ENCODE data around the gene AGO4.

Gene AGO4

GRCh38 chr1:35834218-35834617 is 26.4 kb downstream of the AGO4 start:
- TF ChIP-seq CTCF (IDR thresholded peaks at IDR 0.05; ENCODE audit: low read length) (no peak), EZH2phosphoT487 (IDR thresholded peaks at IDR 0.05; ENCODE audit: low read length) (no peak), EZH2 (optimal IDR thresholded peaks at IDR 0.05; ENCODE audit: low read depth, low read length) (no peak)
- no peaks in the 10 kb centered on the region for H3K36me3 ChIP-seq (replicated peaks; ENCODE audit: insufficient read depth, low read length)
- no peaks in the 10 kb centered on the region for H4K20me1 ChIP-seq (ENCODE audit: insufficient read depth, low read length)
- H3K9ac ChIP-seq (ENCODE audit: low read length) = no peak overlapping the region
- H3K9me2 ChIP-seq (replicated peaks; ENCODE audit: insufficient read depth, low read length) = no peaks in the 10 kb centered on the region
- no peak for DNase-seq
- no peaks in the 10 kb centered on the region for H3K9me3 ChIP-seq (replicated peaks; ENCODE audit: insufficient read depth, low read length)
- no peak overlapping the region for H2AFZ ChIP-seq (ENCODE audit: low read length)
- H3K79me2 ChIP-seq (ENCODE audit: low read length) = no peaks in the 10 kb centered on the region
- no peak overlapping the region for H3K4me2 ChIP-seq (ENCODE audit: low read depth, low read length)
- H3K27me3 ChIP-seq (replicated peaks; ENCODE audit: insufficient read depth, low read length) = no peaks in the 10 kb centered on the region
- H3K27ac ChIP-seq (ENCODE audit: low read length) = no peak overlapping the region
- H3F3A ChIP-seq (ENCODE audit: insufficient read depth, low read length) = no peaks in the 10 kb centered on the region
- H3K4me3 ChIP-seq (ENCODE audit: low read length) = no peak overlapping the region
- no peaks in the 10 kb centered on the region for H3K4me1 ChIP-seq (ENCODE audit: low read length)

- no peaks in the 10 kb centered on the region for H3K9me3 ChIP-seq (replicated peaks; ENCODE audit: insufficient read depth, low read length)
- no peaks in the 10 kb centered on the region for H3K9me2 ChIP-seq (replicated peaks; ENCODE audit: insufficient read depth, low read length)
Observed at GRCh38 chr1:35835398-35835797, 27.6 kb downstream of the AGO4 start.

GRCh38 chr1:35836734-35837133 is 28.9 kb downstream of the AGO4 start:
- no peaks in the 10 kb centered on the region for H3K9me2 ChIP-seq (replicated peaks; ENCODE audit: insufficient read depth, low read length)
- DNase-seq = no peak
- H3K36me3 ChIP-seq (replicated peaks; ENCODE audit: insufficient read depth, low read length) = no peaks in the 10 kb centered on the region
- H4K20me1 ChIP-seq (ENCODE audit: insufficient read depth, low read length) = no peaks in the 10 kb centered on the region
- H3F3A ChIP-seq (ENCODE audit: insufficient read depth, low read length) = no peaks in the 10 kb centered on the region
- H3K9me3 ChIP-seq (replicated peaks; ENCODE audit: insufficient read depth, low read length) = no peaks in the 10 kb centered on the region
- no peaks in the 10 kb centered on the region for H3K79me2 ChIP-seq (ENCODE audit: low read length)
- no peak overlapping the region for H3K4me2 ChIP-seq (ENCODE audit: low read depth, low read length)
- H3K27me3 ChIP-seq (replicated peaks; ENCODE audit: insufficient read depth, low read length) = no peaks in the 10 kb centered on the region
- TF ChIP-seq EZH2phosphoT487 (IDR thresholded peaks at IDR 0.05; ENCODE audit: low read length) (no peak), EZH2 (optimal IDR thresholded peaks at IDR 0.05; ENCODE audit: low read depth, low read length) (no peak), CTCF (IDR thresholded peaks at IDR 0.05; ENCODE audit: low read length) (no peak)
- H2AFZ ChIP-seq (ENCODE audit: low read length) = no peak overlapping the region
- H3K4me3 ChIP-seq (ENCODE audit: low read length) = no peak overlapping the region
- H3K9ac ChIP-seq (ENCODE audit: low read length) = no peak overlapping the region
- no peak overlapping the region for H3K27ac ChIP-seq (ENCODE audit: low read length)
- no peaks in the 10 kb centered on the region for H3K4me1 ChIP-seq (ENCODE audit: low read length)

More at GRCh38 chr1:35835398-35835797, 27.6 kb downstream of the AGO4 start:
- TF ChIP-seq CTCF (IDR thresholded peaks at IDR 0.05; ENCODE audit: low read length) (no peak), EZH2 (optimal IDR thresholded peaks at IDR 0.05; ENCODE audit: low read depth, low read length) (no peak), EZH2phosphoT487 (IDR thresholded peaks at IDR 0.05; ENCODE audit: low read length) (no peak)
- no peak for DNase-seq
- no peak overlapping the region for H3K9ac ChIP-seq (ENCODE audit: low read length)
- no peaks in the 10 kb centered on the region for H3F3A ChIP-seq (ENCODE audit: insufficient read depth, low read length)
- no peaks in the 10 kb centered on the region for H3K36me3 ChIP-seq (replicated peaks; ENCODE audit: insufficient read depth, low read length)
- no peaks in the 10 kb centered on the region for H4K20me1 ChIP-seq (ENCODE audit: insufficient read depth, low read length)
- no peak overlapping the region for H3K27ac ChIP-seq (ENCODE audit: low read length)
- no peak overlapping the region for H2AFZ ChIP-seq (ENCODE audit: low read length)
- no peak overlapping the region for H3K4me3 ChIP-seq (ENCODE audit: low read length)
- no peaks in the 10 kb centered on the region for H3K79me2 ChIP-seq (ENCODE audit: low read length)
- H3K4me2 ChIP-seq (ENCODE audit: low read depth, low read length) = no peak overlapping the region
- H3K4me1 ChIP-seq (ENCODE audit: low read length) = no peaks in the 10 kb centered on the region
- H3K27me3 ChIP-seq (replicated peaks; ENCODE audit: insufficient read depth, low read length) = no peaks in the 10 kb centered on the region
